HG02798 (cell line): ENCODE results near the gene ASRGL1.

Source experiments
- ATAC-seq: cut with Tn5 transposase; IDR thresholded peaks from one replicate; pipeline ENCODE4 v1.9.1; 2021; ENCODE audit warnings: mild to moderate bottlenecking; ENCODE audit not compliant: unreplicated experiment, poor library complexity

The ASRGL1 gene

DNA sequence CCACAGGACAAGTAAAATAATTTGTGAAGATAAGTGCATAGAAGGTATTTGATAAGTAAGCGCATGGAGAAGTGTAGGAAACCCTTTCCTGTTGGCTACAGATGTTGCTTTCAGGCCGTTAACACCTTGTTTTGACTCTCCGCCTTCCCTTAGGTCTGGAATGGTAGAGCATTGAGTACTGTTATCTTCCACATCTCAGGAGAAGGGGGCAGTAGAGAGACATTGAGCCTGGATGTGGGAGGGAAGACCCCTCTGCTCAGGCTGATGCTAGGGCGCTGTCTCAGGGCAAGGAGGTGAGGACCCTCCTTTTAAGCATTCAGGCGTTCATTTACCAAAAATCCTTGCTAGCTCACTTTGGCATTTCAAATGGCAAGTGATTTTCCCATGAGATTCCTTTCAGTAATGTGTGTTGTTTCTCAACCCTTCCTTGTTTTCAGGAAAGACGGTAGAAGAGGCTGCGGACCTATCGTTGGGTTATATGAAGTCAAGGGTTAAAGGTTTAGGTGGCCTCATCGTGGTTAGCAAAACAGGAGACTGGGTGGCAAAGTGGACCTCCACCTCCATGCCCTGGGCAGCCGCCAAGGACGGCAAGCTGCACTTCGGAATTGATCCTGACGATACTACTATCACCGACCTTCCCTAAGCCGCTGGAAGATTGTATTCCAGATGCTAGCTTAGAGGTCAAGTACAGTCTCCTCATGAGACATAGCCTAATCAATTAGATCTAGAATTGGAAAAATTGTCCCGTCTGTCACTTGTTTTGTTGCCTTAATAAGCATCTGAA is 54.6 kb downstream of the ASRGL1 start:
- ATAC-seq: no peak

DNA sequence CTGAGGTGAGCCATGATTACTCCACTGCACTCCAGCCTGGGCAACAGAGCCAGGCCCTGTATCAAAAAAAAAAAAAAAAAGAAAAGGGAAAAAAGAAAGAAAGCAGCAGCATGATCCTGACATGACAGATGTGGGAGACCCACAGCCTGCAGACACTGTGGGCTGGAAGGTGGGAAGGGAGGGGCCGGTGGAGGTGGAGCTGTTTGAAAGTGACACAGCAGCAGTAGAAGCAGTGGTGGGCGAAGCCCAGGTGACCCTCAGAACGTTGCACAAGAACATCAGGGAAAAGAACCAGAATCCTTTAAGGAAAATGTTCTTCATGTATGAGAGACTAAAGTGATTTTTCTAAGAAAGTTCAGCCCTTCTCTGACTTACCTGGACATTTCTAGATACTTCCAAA is 55.3 kb downstream of the ASRGL1 start:
- no peak for ATAC-seq

GRCh38 chr11:62393061-62393611 is 55.9 kb downstream of the ASRGL1 start:
- no peak for ATAC-seq

DNA sequence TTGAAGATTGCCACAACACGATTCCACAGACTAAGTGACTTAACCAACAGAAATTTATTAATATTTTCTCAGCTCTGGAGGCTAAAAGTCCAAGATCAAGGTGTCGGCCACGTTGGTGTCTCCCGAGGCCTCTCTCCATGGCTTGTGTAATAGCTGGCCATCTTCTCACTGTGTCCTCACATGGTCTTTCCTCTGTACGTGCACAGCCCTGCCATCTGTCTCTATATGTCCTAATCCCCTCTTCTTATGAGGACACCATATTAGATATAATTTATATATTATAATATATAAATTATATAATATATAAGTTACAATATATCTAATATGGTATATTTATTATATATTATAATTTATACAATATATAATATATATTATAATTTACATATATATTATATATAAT is 56.5 kb downstream of the ASRGL1 start:
- ATAC-seq: no peak

- ATAC-seq: no peak
These were observed 57.7 kb downstream of the ASRGL1 start for GRCh38 chr11:62394825-62395538.

DNA sequence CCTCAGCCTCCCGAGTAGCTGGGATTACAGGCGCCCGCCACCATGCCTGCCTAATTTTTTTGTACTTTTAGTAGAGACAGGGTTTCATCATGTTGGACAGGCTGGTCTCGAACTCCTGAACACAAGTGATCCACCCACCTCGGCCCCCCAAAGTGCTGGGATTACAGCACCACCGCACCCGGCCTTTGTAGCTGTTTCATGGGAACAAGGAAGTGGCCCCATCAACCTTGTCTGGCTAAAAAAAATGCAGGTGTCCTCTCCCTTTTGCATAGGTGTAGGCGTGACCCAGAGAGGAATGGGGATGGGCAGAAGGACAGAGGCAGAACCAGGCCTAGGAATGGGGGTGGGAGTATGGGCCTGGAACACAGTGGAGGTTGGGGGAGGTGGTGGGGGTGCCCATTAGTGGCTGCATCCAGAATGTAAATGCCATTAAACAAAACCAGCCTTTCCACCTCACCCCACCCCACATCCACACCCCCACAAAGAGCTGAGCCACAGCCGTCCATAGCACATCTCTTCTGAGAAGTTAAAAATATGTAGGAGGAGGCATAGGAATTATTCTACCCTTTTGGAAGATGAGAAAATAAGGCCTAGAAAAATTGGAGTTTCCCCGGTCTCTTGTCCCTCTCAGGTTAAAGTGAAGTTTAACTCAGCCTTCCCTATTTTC is 58.8 kb downstream of the ASRGL1 start:
- no peak for ATAC-seq

DNA sequence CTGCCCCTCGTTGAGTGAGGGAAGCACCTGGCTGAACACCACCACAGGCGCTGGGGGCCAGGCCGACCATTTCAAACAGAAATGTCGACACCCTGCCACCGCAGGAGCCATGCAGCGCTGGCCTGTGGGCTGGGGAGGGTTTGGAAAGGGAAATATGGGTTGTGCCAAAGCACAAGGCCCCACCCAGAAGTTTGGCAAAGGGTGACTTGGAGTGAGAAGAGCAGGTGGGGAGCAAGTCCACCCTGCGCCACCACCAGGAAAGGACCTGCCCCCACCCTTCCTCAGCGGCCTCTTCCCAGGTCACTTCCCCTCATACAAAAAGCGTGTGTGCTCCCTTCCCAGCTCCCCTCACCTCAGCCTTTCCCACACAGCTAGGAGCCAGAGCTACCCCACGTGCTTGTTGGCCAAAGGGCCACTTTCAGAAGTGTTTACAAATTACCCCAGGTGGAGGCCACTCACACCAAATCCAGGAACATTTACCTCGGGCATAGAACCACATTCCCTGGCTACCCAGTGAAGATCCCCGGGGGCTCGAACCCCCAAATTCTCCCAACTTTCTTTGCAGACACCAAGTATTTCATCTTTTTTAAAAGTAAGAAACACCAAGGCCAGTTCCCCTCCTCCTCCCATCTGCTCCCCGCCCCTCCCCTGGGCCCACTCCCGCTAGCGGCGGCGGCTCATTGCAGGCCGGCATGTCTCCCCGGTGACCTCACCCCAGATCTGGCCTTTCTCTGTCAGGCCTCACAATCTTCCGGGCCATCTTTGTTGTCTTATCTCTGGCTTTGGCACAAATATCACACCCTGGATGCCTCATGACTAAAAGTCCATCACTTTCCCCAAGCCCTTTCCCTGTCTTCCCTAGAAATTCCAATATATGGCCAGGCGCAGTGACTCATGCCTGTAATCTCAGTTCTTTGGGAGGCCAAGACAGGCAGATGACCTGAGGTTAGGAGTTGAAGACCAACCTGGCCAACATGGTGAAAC is 61.1 kb downstream of the ASRGL1 start:
- ATAC-seq: no peak

GRCh38 chr11:62399172-62399877 is 62.1 kb downstream of the ASRGL1 start:
- no peak for ATAC-seq

GRCh38 chr11:62399878-62400266 is 62.6 kb downstream of the ASRGL1 start:
- ATAC-seq: no peak

- ATAC-seq: no peak
These were observed 63.0 kb downstream of the ASRGL1 start for GRCh38 chr11:62400281-62400680.

DNA sequence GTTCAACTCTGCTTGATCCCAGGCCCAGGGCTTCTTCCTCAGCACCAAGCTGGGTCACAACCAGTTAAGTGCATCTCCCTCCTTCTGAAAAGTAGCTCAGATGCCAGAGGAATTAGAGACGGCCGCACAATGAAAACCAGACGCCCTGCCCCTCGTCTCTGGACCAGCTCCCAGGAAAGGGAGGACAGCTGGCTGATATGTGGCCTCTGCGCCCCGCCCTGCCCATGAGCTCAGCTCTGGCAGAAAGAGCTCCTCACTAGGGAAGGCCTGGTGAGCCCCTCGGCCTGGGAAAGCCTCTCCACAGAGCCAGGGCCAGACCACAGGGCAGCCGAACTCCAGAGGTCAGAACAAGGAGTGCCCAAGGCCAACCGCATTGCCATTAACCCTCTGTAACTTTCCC is 63.5 kb downstream of the ASRGL1 start:
- ATAC-seq: no peak

DNA sequence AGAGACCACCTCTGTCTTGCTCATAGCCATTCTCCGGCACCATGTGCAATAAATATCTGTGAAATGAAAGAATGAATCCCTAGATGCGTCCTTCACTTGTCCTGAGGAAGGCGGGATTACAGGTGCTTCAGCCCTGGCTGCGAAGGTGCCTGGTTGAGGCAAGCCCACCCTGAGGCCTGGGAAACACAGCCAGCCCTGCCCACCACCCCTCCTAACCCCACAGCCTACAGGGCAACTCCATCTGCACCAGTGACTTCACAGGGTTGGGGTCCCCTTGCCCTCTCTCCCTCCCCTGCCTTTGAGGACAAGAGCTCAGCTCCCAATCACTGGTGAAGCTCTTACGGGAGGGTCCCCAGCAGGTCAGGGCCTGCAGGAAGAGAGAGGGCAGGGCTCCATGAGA is 64.1 kb downstream of the ASRGL1 start:
- ATAC-seq: no peak

- ATAC-seq: no peak
These were observed 64.6 kb downstream of the ASRGL1 start for GRCh38 chr11:62401811-62402210.

- no peak for ATAC-seq
These were observed 65.1 kb downstream of the ASRGL1 start for GRCh38 chr11:62402226-62402959.

- no peak for ATAC-seq
These were observed 65.9 kb downstream of the ASRGL1 start for GRCh38 chr11:62402960-62403730.

DNA sequence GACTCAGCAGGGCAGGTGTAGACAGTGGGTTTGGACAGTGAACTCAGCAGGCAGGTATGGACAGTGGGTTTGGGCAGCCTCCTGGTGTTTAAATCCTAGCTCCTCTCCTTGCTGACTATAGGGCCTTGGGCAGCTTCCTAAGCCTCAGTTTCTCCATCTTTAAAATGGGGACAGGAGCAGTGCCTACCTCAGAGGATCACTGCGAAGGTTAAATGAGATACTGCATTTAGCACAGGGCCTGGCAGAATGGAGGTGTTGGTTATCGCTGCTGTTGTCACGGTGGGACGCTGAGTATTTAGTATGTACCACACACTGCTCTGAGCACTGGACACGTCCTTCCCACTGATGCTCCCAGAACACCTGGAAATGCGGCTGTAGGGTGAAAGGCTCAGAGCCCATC is 67.2 kb downstream of the ASRGL1 start:
- ATAC-seq: no peak

DNA sequence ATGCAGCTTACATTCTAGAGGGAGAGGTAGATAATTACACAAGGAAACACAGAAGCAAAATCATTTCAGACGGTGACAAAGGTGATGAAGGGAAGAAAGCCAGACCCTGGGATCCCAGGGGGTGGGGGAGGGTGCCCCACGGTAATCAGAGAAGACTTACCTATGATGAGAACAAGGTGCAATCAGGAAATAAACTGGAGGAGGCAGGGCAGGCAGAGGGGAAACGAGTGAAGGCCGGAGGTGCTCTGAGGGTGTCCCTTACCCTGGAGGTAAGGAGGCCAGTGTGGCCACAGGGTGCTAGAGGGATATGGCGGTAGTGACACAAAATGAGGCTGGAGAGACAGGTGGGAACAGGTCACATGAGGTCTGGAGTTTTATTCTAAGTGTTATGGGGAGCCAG is 67.7 kb downstream of the ASRGL1 start:
- ATAC-seq: no peak

DNA sequence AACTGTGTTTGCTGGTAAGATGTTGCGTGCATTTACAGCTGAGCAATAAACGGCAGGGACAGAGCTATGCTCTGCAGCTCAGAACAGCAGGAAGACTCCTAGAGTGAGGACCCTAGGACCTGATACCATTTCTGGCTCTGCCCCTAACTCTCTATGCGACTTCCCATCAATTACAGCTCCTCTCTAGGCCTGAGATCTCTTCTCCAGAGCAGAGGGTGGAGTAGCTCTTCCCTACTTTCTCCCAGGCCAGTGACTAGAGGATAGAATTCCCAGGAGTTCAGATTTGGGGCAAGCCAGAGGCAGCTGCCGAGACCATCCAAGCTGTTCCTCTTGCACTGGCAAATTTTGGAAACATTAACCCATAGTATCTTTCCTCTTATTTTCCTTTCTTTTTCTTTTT is 68.8 kb downstream of the ASRGL1 start:
- ATAC-seq: no peak
